PFSK-1 (cell line): Measurements from ENCODE around the gene TAF4.

Experiments
- FOXP2 ChIP-seq: optimal IDR thresholded peaks from 2 replicates; pipeline ENCODE3; 2011; ENCODE audit warnings: borderline replicate concordance, control low read depth, inconsistent platforms; ENCODE audit not compliant: insufficient read depth; ENCODE audit errors: extremely low read length, extremely low read depth
- POLR2AphosphoS5 ChIP-seq: IDR thresholded peaks from 2 replicates; pipeline ENCODE4 v1.6.1; 2012; ENCODE audit warnings: low read depth, mild to moderate bottlenecking, control low read depth, low read length, moderate library complexity
- REST ChIP-seq, 2 experiments: IDR thresholded peaks; 2 replicates each; pipeline versions ENCODE4 v1.6.1 to v1.8.0; 2011 to 2012; ENCODE audit warnings: low read depth in 2 of 2, low read length in 2 of 2, control low read depth in 1 of 2, inconsistent platforms in 1 of 2, mild to moderate bottlenecking in 1 of 2, moderate library complexity in 1 of 2; ENCODE audit not compliant: insufficient read depth in 1 of 2
- SIN3A ChIP-seq: IDR thresholded peaks from 2 replicates; pipeline ENCODE4 v1.6.1; 2012; ENCODE audit warnings: mild to moderate bottlenecking, low read length, moderate library complexity, borderline replicate concordance; ENCODE audit not compliant: insufficient read depth
- TAF1 ChIP-seq: IDR thresholded peaks from 2 replicates; pipeline ENCODE4 v1.6.1; 2012; ENCODE audit warnings: low read length, control low read depth, borderline replicate concordance; ENCODE audit not compliant: insufficient read depth

The TAF4 gene

GRCh38 chr20:62003567-62004405 lies 61.9 kb downstream of the TAF4 start:
- no peak for TF ChIP-seq TAF1
- TF ChIP-seq FOXP2 = no peak
- TF ChIP-seq SIN3A = no peak
- no peak for TF ChIP-seq POLR2AphosphoS5
- TF ChIP-seq REST (IDR thresholded peaks at IDR 0.05; ENCODE audit: insufficient read depth in 1 of 2, low read depth in 2 of 2, low read length in 2 of 2) = no peak

DNA sequence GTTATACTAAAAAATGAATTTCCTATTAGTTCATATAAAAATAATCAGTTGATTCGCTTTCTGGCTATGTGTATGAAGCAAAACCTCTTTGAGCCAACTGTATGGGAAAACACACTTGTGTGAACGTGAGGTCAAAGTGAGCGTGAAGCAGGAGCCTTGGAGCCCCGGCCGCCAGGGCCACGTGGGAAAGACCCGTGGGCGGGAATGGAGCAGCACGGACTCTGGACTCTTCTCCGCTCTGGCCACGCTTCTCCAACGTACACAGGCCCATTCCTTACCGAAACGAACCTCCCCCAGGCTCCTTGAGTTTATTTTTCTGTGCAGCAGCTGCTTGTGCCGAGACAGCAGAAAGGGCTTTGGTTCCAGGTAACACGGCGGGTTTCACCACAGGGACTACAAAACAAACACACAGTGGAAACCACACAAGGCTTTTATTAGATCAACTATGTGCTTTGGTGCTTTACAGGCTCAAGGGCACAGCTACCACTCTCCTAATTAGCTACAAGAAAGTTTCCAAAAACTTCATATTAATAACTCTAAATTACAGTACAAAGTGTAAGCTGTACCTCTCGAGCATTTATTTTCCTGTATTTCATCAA lies 62.7 kb downstream of the TAF4 start:
- TF ChIP-seq POLR2AphosphoS5 = no peak
- no peak for TF ChIP-seq REST (IDR thresholded peaks at IDR 0.05; ENCODE audit: insufficient read depth in 1 of 2, low read depth in 2 of 2, low read length in 2 of 2)
- no peak for TF ChIP-seq TAF1
- no peak for TF ChIP-seq SIN3A
- TF ChIP-seq FOXP2 = no peak

GRCh38 chr20:62001178-62001715 lies 64.4 kb downstream of the TAF4 start:
- TF ChIP-seq POLR2AphosphoS5 (no peak), SIN3A (no peak), FOXP2 (no peak), REST (IDR thresholded peaks at IDR 0.05; ENCODE audit: insufficient read depth in 1 of 2, low read depth in 2 of 2, low read length in 2 of 2) (no peak), TAF1 (no peak)

- TF ChIP-seq FOXP2 (no peak), POLR2AphosphoS5 (no peak), SIN3A (no peak), TAF1 (no peak), REST (IDR thresholded peaks at IDR 0.05; ENCODE audit: insufficient read depth in 1 of 2, low read depth in 2 of 2, low read length in 2 of 2) (no peak)
Observed at GRCh38 chr20:61998343-61999121, 67.1 kb downstream of the TAF4 start.
